ENCODE data around the gene PRELID3B. TPM values are rescaled to one million over a fixed set of nuclear protein-coding genes. Genes with fewer than 3 reads are reported as not detected.
"Not testable (repeated sequence)": the region's sequence is repeated elsewhere in the genome, so short reads cannot be mapped to it uniquely, and the experiment has no call there.

Gene PRELID3B
- total RNA-seq, 1 experiment from 2014 or later, result 196 TPM

- no peak for DNase-seq (ENCODE audit: low spot score)
Observed at GRCh38 chr20:59050437-59050836, 7.9 kb upstream of the PRELID3B start.

- no peak for DNase-seq (ENCODE audit: low spot score)
Observed at GRCh38 chr20:59048681-59049030, 6.1 kb upstream of the PRELID3B start.

DNA sequence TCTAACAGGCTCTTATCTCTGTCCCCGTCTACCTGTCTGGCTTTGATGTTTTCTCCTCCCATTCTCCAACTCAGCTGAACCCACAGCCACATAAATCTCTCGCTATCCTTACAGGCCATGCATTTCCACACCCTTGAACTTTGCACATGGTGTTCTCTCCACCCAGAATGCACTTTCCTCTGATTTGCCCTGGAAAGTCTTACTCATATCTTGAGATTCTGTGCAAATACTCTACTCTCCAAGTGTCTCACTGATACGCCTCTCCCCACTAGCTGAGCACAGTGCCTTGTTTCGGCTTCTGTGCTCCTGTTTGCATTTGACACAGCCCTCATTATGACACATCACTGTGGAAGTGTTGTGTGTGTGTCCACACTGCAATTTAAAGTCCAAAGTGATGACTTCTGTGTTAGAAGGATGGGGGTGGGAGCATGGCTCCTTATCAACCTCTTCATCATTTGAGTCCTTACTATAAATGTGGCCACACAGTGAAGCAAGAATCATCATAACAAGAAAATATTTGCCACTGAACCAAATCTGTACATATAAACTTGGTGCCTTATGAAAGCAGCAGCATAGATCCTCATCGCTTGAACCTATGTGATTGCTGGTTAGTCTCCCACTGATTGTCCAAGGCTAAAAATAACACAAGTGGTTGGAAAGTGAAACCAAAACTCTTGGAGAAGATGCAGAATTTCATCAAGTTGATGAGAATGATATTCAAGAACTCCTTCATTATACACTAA is 5.5 kb upstream of the PRELID3B start:
- DNase-seq (ENCODE audit: low spot score), result peak; percentile 15

DNA sequence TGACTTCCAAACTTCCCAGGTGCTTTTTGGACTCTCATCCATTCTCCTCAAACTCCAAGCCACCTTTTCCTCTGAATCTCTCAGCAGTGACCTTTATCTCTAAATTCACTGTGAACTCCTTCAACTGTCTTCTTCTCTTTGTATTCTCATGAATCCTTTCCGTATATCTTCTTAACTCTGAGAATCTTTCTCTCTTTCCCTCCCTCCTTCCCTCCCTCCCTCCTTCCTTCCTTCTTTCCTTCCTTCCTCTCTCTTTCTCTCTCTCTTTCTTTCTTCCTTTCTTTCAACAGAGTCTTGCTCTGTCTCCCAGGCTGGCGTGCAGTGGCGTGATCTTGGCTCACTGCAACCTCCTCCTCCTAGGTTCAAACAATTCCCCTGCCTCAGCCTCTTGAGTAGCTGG is 4.3 kb upstream of the PRELID3B start:
- no peak for DNase-seq (ENCODE audit: low spot score)

DNA sequence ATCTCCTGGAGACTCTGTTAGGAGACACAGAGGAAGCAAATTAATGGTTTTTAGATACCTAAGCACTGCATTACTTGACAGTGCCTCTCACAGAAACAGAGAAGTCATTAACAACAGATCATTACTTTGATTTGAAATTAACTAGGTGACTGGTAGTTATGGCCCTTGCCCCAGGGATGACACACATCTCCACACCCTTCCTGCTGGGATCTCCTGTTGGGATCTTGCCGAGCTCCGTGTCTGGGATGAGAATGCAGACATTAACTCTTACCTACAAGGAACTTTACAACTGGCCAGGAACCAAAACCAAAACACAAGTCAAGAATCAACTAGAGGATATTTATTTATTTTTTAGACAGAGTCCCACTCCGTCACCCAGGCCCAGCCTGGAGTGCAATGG is 2.2 kb upstream of the PRELID3B start:
- DNase-seq (ENCODE audit: low spot score), result no peak

DNA sequence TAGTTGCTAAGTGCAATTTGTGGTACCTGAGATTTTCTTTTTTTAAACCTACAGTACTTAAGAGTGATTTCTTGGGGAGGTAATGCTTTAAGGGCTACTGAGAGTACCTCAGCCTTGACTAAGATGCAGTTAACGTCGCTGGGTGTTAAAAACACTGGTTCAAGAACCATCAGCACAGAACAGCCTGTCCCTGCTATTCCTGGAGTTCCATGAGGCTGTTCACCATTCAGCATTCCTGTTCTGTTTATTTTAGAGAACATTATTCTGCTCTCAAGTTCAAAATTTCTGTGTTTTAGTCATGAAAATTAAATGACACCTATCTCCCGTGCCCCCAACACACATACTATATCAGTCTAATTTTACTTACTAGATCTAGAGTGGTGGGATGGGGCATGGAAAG is 1.7 kb upstream of the PRELID3B start:
- no peak for DNase-seq (ENCODE audit: low spot score)

DNA sequence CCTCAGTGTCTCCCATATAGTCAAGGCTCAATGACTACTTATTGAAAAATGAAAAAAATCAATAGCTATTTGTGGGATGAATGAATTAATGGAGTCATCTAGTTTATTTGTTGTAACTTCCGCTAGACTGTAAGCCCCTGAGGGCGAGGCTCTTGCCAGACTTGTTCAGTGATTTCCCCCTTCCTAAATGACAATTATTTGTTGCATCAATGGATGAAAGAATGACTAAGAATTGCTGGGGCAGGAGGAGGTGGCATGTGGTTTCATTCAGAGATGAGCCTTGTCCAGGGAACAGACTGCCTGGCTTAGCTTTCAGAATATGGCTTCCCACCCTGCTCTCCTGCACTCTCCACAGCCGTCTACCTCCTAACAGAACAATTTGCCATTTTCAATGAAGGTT is 1.1 kb upstream of the PRELID3B start:
- DNase-seq (ENCODE audit: low spot score), result no peak

GRCh38 chr20:59042796-59043631 is 428 bp upstream of the PRELID3B start:
- peak; percentile 81 for DNase-seq (ENCODE audit: low spot score)

GRCh38 chr20:59041487-59041886 is 1.1 kb downstream of the PRELID3B start:
- DNase-seq (ENCODE audit: low spot score), result not testable (repeated sequence)

- DNase-seq (ENCODE audit: low spot score), result no peak
Observed at GRCh38 chr20:59040667-59041066, 1.9 kb downstream of the PRELID3B start.

DNA sequence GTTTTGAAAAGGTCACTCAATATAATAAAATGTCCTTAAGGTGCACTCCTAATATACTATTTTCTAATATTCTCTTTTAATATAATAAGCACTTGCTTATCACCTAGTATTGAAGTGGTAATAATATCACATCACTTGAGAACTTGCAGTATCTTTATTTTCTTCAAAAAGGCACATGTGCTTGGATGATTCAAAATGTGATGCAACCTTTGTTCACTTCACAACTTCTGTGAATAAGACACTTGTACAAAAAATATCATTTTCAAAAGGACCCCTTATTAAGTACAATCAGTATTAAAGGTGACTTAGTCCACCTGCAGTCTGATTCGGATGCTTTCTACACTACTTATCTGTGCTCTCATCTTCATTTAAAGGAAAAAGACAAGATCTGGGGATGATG is 3.4 kb downstream of the PRELID3B start:
- DNase-seq (ENCODE audit: low spot score), result no peak

- no peak for DNase-seq (ENCODE audit: low spot score)
Observed at GRCh38 chr20:59037386-59037785, 5.2 kb downstream of the PRELID3B start.

- no peak for DNase-seq (ENCODE audit: low spot score)
Observed at GRCh38 chr20:59035381-59035780, 7.2 kb downstream of the PRELID3B start.

GRCh38 chr20:59033616-59034165 is 8.9 kb downstream of the PRELID3B start:
- no peak for DNase-seq (ENCODE audit: low spot score)

DNA sequence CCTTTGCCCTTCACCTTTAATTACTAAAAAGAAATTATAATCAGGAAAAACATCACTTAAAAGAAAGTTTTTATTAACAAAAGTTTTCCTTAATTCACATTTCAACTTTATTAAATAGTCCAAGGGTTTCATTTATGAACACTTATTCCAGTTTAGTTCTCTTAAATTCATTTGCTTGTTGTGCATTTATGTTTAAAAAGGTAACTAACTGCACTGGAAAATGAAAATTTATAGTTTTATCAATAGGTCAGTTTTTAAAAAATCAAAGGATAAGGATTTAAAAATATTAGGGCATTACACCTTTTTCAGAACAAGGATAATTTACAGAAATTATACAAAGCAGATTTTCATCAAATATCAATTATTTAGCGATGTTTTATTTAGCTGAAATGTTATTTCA is 9.5 kb downstream of the PRELID3B start:
- no peak for DNase-seq (ENCODE audit: low spot score)

GRCh38 chr20:59032713-59033059 is 9.9 kb downstream of the PRELID3B start:
- peak; percentile 57 for DNase-seq (ENCODE audit: low spot score)

- DNase-seq (ENCODE audit: low spot score), result peak; percentile 95
Observed at GRCh38 chr20:59032023-59032712, 10.4 kb downstream of the PRELID3B start, which contains the start of gene ATP5F1E. Gene ATP5F1E (minus strand): TSS chr20:59032335. CDS start chr20:59032251, 84 bp downstream.

DNA sequence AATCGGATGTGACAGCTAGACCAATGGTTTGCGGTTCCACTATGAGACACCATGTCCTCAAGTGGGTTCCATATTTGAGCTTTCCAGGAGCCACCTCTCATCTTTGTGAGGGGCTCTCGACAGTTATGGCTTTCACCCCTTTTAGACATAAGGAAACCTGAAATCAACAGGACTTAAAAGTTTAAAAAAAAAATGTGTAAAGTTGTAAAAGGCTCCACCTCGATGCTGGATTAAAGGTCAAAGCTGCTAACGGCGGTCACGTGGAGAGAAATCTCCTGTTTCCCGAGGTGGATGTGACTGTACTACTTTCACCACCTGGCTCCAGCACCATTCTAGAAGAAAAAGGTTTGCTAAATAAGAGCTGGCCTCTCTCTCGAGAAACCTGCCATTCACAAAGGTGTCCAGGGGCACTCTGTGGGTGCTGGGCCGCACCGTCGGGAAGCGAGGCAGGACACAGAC is 11.0 kb downstream of the PRELID3B start:
- no peak for DNase-seq (ENCODE audit: low spot score)

- no peak for DNase-seq (ENCODE audit: low spot score)
Observed at GRCh38 chr20:59030911-59031563, 11.5 kb downstream of the PRELID3B start.

DNA sequence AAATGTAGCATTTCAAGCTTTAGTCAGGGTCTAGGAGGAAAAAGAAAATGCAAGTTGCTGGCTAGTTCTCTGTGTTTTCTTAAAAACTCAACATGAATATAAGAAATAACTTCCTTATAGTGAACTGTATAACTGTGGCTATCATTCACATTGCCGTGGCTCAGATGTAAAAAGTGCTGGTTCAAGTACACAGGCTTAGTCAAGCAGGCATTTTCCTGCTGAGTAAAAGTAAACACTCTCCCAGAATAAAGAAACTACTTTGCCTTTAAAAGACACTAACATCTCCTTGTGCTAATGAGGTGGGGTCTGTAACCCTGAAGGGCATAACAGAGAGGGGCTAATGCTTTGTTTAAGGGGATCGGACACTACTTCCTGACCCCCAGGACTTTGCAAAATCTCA is 13.8 kb downstream of the PRELID3B start:
- DNase-seq (ENCODE audit: low spot score), result no peak

GRCh38 chr20:59027741-59028320 is 14.8 kb downstream of the PRELID3B start:
- no peak for DNase-seq (ENCODE audit: low spot score)
